IgD-negative memory B cell (primary cell): ENCODE results near the gene HAND2. TPM values are rescaled to one million over a fixed set of nuclear protein-coding genes. Genes with fewer than 3 reads are reported as not detected.

Experiments used
- H3K27ac Mint-ChIP-seq, 3 donors: one replicate each; pipeline ENCODE4 v1.8.0; 2020 to 2022; ENCODE audit warnings: mild to moderate bottlenecking in 3 of 3, mixed read lengths in 3 of 3, moderate library complexity in 1 of 3
- H3K27me3 Mint-ChIP-seq: one replicate; pipeline ENCODE4 v1.8.0; 2021; ENCODE audit warnings: mixed read lengths
- H3K36me3 Mint-ChIP-seq: one replicate; pipeline ENCODE4 v1.8.0; 2020; ENCODE audit warnings: mild to moderate bottlenecking, mixed read lengths
- H3K4me1 Mint-ChIP-seq, 3 donors: one replicate each; pipeline ENCODE4 v1.8.0; 2020 to 2022; ENCODE audit warnings: mixed read lengths in 3 of 3, mild to moderate bottlenecking in 1 of 3
- H3K4me3 Mint-ChIP-seq, 4 donors: one replicate each; pipeline ENCODE4 v1.8.0; 2020 to 2022; ENCODE audit warnings: mild to moderate bottlenecking in 4 of 4, mixed read lengths in 4 of 4, moderate library complexity in 3 of 4
- H3K9me3 Mint-ChIP-seq, 3 donors: one replicate each; pipeline ENCODE4 v1.8.0; 2020 to 2021; ENCODE audit warnings: mixed read lengths in 3 of 3, mild to moderate bottlenecking in 1 of 3
- polyA plus RNA-seq: library from polyadenylated mRNA; unstranded; fragments of 300-500 nt; fragmentation: Illumina TruSeq; gene quantifications from one replicate; pipeline ENCODE4 v1.2.3, GENCODE V29; 2021

HAND2 gene
- polyA plus RNA-seq, 1 donor from 2014 or later, result not detected

DNA sequence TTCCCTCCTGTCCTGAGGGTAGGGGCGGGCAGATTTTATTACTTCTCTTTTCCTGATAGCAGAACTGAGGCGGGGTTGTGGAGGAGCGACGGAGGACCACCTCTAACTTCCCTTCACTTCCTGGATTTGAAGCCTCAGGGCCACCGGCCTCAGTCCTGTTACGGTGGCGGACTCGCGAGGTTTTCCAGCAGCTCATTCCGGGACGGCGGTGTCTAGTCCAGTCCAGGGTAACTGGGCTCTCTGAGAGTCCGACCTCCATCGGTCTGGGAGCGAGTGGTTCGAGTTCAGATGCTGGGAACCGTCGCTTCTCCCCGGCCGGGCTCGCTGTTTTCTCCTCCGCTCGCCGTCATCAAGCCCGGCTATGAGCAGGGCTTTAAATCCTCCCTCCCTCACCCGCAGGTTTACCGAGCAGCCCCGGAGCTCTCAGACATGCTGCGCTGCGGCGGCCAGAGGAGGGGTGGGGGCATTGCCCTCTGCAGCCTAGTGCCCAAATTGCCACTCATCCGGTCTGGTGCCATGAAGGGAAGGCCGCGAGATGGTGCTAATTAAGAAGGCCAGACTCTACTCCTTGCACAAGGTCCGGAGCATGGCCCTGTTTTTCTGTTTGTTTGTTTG is 23.3 kb downstream of the HAND2 start:
- Mint-ChIP-seq H3K27ac (peak overlapping the region in 2 of 3 donors; percentile 63 to 82), H3K9me3 (peaks cover 0 to 13% (median 2%) of the 10 kb centered on the region in 3 donors), H3K4me1 (peaks cover 20 to 43% (median 32%) of the 10 kb centered on the region in 3 donors), H3K4me3 (peak overlapping the region; percentile 52 to 95 (median 82)), H3K27me3 (peaks cover 87% of the 10 kb centered on the region), H3K36me3 (peaks cover 1% of the 10 kb centered on the region)

DNA sequence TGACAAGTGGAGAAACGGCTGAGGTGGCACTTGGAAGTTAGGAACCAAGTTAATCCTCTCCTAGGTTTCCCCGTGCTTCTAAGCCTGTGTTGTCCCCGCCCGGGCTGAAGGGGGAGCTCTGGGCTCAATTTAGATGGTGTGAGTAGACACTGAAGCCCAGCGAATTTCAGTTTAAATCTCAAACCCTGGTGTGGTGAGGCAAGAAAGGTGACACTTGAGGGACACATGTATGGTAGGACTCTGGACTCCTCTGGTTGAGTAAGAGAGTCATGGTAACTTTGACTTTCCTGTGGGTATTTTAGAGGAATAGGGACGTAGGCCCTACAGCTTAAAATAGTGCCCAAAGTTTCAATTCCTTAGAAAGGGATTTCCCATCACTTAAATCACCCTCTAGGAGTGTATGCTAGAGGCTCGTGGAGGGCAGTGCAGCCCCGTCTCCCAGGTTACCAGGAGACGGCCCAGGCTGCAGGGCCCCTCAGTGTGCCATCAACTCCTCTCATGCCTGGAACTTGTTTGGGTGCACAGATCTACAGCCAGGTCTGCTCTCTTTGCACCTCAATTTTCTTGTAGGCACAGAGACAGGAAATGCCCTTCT is 24.0 kb downstream of the HAND2 start:
- H3K27ac Mint-ChIP-seq, result peak overlapping the region in 2 of 3 donors; percentile 46 to 82
- peaks cover 22 to 43% (median 35%) of the 10 kb centered on the region in 3 donors for H3K4me1 Mint-ChIP-seq
- H3K9me3 Mint-ChIP-seq, result peaks cover 0 to 10% (median 2%) of the 10 kb centered on the region in 3 donors
- peaks cover 91% of the 10 kb centered on the region for H3K27me3 Mint-ChIP-seq
- H3K36me3 Mint-ChIP-seq, result peaks cover 1% of the 10 kb centered on the region
- peak overlapping the region in 3 of 4 donors; percentile 76 to 95 (median 87) for H3K4me3 Mint-ChIP-seq

DNA sequence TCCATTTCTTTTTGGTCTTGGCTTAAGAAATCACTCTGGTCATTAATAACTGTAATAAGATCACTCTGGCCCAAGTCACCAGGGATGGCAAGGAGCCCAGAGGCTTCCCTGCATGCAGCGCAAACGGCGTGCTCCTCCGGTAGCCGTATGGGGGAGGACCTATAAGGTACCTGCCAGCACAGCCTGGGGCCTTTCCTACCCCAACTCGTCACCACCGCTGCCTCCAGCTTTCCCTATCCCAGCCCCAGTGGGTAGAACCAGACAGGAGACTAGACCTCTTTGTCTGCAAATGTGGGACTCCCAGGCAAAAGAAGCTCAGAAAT is 25.9 kb downstream of the HAND2 start:
- H3K27ac Mint-ChIP-seq, result peak overlapping the region in 2 of 3 donors; percentile 13 to 56
- H3K4me1 Mint-ChIP-seq, result peaks cover 25 to 39% (median 35%) of the 10 kb centered on the region in 3 donors
- peak overlapping the region in 1 of 4 donors; percentile 11 for H3K4me3 Mint-ChIP-seq
- H3K27me3 Mint-ChIP-seq, result peaks cover 90% of the 10 kb centered on the region
- peaks cover 1% of the 10 kb centered on the region for H3K36me3 Mint-ChIP-seq
- peaks cover 0 to 10% (median 3%) of the 10 kb centered on the region in 3 donors for H3K9me3 Mint-ChIP-seq

DNA sequence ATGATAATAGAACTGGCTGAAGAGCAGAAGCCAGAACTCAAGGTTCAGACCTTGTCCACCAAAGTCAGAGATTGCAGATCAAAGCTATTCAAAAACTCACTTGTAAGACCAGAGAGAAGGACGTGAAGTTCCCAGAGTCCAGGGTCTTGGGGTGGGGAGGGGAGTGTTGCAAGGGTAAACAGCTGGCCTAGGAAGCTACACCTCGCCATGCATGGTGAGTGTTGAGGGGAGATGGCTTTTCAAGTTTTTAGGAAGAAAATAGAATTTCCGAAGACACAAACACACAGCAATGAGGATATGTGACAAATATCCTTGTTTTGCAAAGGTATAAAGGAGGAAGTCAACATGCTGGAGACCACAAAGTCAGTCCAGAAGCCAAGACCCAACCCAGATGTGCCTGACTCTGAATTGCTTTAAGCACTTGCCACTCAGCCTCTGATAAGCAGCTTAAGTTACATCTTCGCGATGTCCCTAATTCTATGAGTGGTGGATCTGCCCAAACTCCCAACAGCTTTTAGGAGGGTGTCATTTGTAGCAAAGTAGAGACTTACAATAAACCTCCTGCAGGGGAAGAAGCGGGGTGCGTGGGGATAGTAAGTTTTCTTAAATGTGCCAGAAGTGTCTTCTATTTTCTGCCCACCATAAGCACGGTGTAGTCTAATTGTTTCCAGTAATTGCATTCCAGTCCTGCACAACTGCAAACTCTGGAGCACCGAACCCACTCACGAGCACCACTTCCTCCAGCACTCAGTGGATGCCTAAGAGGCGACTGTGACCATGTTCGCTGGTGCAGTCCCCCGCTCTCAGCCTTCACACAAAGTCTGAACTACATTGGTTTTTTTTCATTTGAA is 26.5 kb downstream of the HAND2 start:
- Mint-ChIP-seq H3K27me3 (peaks cover 84% of the 10 kb centered on the region), H3K36me3 (peaks cover 1% of the 10 kb centered on the region), H3K4me1 (peaks cover 21 to 35% (median 31%) of the 10 kb centered on the region in 3 donors), H3K27ac (peak overlapping the region in 2 of 3 donors; percentile 13 to 56), H3K4me3 (peak overlapping the region in 2 of 4 donors; percentile 11 to 54), H3K9me3 (peaks cover 0 to 10% (median 3%) of the 10 kb centered on the region in 3 donors)

DNA sequence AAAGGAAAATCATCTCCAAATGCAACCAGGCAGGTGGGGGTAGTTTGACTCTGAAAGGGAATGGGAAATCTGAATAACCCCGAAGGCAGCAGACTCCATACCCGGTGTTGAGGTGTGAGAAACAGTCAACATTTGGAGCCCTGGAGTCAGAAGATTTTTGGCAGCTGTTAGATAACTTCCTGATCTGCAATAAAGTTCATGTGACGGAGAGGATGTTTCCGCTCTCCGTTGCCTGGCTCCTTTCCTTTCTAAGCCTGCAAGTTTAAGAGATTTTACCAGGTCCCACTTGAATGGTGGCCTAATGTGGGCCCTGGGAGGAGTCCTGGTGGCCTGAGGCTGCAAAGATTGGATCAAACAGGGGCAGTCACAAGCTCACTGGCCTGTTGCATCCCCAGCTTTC is 27.7 kb downstream of the HAND2 start:
- H3K36me3 Mint-ChIP-seq, result peaks cover 3% of the 10 kb centered on the region
- H3K27ac Mint-ChIP-seq, result no peak overlapping the region
- H3K4me3 Mint-ChIP-seq, result no peak overlapping the region
- peaks cover 71% of the 10 kb centered on the region for H3K27me3 Mint-ChIP-seq
- H3K4me1 Mint-ChIP-seq, result peaks cover 22 to 36% (median 34%) of the 10 kb centered on the region in 3 donors
- H3K9me3 Mint-ChIP-seq, result peaks cover 0 to 5% (median 3%) of the 10 kb centered on the region in 3 donors

DNA sequence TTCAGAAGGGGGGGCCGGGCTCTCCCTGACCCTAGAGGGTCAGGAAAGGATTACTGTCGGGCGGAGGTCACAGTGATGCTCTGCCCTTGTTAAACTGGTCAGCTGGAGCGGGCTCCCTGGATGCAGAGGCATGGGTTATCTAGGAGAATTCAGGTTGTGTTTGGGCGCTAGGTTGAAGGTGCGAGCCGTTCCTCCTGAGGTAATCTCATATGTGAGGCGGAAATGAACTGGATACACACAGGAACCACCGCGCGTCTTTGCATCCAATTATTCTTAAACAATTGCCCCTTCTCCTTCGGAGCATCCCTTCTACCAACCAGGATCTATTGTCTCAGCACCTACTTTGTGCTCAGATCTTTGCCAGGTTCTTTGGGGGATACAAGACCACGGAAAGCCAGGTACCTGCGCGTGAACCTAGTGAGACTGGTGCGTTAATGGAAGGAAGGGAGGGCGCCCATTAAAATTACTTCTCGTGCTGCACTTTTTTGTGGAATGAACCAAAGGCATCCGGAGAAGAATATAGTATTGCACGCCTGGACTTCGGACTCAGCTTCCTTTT is 28.4 kb downstream of the HAND2 start:
- Mint-ChIP-seq H3K27ac (peak overlapping the region in 1 of 3 donors; percentile 16), H3K4me3 (peak overlapping the region in 3 of 4 donors; percentile 42 to 74 (median 65)), H3K4me1 (peaks cover 23 to 34% (median 30%) of the 10 kb centered on the region in 3 donors), H3K27me3 (peaks cover 65% of the 10 kb centered on the region), H3K9me3 (peaks cover 0 to 5% (median 3%) of the 10 kb centered on the region in 3 donors), H3K36me3 (peaks cover 3% of the 10 kb centered on the region)

DNA sequence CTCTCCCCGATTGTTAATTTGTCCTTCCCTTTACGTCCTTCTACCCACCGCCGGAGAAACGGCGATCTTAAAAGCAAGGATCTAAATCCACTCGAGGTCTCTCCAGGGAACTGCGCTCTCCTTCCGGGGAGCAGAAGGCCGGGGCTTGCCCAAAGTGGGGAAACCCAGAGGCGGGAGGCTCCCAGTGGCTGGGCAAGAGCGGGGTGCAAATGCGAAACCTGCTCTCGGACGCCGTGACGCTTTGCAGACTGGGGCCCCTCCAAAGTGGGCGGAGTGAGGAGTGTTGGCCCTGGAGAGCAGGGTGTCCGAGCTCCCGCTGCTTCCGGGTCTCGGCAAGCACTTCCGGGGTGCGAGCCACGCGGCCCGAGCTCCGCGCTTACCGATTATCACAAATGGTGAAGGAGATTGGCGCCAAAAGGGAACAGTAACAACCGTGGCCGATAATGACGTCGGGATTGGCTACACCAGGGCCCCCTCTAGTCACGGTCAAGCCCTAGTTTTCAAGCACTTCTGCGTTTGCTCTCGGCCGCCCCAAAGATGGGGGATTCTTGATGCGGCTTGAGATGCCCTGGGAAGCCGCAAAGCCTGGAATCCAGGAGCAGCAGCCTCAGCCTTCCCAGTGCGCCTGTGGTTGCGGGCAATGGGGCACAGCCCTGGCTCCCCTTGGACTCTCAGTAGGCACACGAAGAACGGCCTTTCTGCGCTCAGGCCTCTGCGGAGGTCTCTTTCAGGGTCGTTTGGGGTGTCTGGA is 29.0 kb downstream of the HAND2 start:
- H3K27me3 Mint-ChIP-seq, result peaks cover 59% of the 10 kb centered on the region
- peaks cover 24 to 29% (median 25%) of the 10 kb centered on the region in 3 donors for H3K4me1 Mint-ChIP-seq
- H3K9me3 Mint-ChIP-seq, result peaks cover 0 to 5% (median 3%) of the 10 kb centered on the region in 3 donors
- peaks cover 3% of the 10 kb centered on the region for H3K36me3 Mint-ChIP-seq
- peak overlapping the region; percentile 42 to 74 (median 63) for H3K4me3 Mint-ChIP-seq
- H3K27ac Mint-ChIP-seq, result peak overlapping the region in 1 of 3 donors; percentile 16

DNA sequence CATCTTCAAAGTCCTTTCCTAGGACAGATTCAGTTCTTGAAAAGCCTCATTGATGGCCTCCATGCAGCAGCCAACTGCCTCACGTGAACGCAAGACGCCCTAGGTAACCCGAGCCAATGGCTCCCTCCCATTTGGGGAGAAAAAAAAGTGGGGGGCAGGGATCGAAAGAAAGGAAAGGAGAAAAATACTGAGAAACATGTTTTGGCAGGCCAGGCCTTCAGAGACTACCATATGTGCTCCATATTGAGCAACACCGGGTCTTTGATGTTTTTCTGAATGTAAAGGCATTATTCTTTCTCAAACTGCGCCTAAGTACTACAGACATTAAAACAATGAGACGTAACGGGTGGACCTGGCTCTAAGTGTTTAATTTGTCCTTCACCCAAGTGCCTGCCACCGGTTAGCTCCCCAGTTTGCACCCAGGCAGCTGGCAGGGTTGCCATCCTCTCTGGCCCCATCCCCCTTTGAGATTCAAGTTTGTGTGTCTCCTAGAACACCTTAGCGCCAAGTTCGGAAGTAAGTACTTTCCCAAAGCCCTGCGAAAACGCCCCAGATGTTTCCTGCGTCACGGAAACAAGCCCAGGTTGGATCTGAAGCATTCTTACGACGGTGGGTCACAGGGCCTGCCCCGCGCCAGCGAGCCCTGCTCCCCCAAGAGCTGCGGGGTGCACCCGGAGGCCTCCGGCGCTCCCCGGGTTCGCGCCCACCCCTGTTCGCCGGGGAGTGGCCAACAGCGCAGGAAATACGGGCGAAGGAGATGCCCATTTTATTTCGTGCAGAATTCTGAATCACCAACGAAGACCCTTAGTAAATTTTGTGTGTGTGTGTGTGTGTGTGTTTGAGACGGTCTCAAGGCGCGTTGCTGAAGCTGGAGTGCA is 30.1 kb downstream of the HAND2 start:
- H3K4me3 Mint-ChIP-seq, result peak overlapping the region; percentile 44 to 74 (median 68)
- H3K4me1 Mint-ChIP-seq, result peaks cover 17 to 23% (median 20%) of the 10 kb centered on the region in 3 donors
- H3K27ac Mint-ChIP-seq, result peak overlapping the region in 1 of 3 donors; percentile 71
- H3K27me3 Mint-ChIP-seq, result peaks cover 48% of the 10 kb centered on the region
- peaks cover 3% of the 10 kb centered on the region for H3K36me3 Mint-ChIP-seq
- peaks cover 0 to 5% (median 3%) of the 10 kb centered on the region in 3 donors for H3K9me3 Mint-ChIP-seq

DNA sequence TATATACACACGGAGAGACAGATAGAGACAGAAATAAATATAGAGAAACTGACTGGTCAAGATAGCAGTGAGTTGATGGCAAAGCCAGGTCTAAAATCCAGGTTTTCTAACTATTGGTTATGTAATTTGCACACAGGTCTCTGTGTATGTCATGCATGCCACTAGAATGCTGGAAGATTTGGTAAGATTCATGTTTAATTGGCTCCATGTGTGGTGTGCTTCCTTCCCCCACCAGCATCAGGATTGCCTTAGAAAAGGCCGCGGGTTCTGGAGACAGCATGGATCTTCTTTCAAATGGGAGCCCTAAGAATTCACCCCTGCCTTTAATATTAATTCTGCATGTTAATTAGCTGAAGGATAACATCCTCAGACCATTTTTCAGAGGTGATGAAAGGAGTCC is 31.3 kb downstream of the HAND2 start:
- Mint-ChIP-seq H3K27me3 (peaks cover 41% of the 10 kb centered on the region), H3K4me3 (peak overlapping the region in 1 of 4 donors; percentile 90), H3K36me3 (peaks cover 1% of the 10 kb centered on the region), H3K9me3 (peaks cover 0 to 5% (median 3%) of the 10 kb centered on the region in 3 donors), H3K27ac (no peak overlapping the region), H3K4me1 (peaks cover 24 to 30% (median 30%) of the 10 kb centered on the region in 3 donors)

DNA sequence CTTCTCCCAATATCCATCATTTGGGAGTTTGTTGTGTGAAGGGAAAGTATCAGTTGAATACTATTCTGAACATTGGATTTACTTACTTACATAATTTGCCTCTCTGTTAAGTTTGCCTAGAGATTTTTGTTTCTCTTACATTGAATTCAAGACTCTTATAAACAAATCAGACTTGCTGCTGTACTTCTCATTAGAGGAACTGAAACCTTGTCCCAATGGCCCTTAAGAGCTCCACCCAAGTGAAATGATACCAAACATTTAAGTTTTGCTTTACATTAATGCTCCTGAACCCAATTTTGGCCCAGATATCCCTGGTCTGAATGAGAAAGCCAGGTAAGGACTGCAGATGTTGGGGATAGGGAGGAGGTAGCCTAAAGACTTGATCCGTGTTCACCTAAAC is 32.0 kb downstream of the HAND2 start:
- H3K36me3 Mint-ChIP-seq, result peaks cover 1% of the 10 kb centered on the region
- H3K27me3 Mint-ChIP-seq, result peaks cover 34% of the 10 kb centered on the region
- peak overlapping the region in 2 of 3 donors; percentile 8 to 67 for H3K27ac Mint-ChIP-seq
- H3K4me3 Mint-ChIP-seq, result peak overlapping the region; percentile 2 to 90 (median 58)
- H3K4me1 Mint-ChIP-seq, result peaks cover 24 to 30% (median 30%) of the 10 kb centered on the region in 3 donors
- H3K9me3 Mint-ChIP-seq, result peaks cover 0 to 5% (median 3%) of the 10 kb centered on the region in 3 donors

DNA sequence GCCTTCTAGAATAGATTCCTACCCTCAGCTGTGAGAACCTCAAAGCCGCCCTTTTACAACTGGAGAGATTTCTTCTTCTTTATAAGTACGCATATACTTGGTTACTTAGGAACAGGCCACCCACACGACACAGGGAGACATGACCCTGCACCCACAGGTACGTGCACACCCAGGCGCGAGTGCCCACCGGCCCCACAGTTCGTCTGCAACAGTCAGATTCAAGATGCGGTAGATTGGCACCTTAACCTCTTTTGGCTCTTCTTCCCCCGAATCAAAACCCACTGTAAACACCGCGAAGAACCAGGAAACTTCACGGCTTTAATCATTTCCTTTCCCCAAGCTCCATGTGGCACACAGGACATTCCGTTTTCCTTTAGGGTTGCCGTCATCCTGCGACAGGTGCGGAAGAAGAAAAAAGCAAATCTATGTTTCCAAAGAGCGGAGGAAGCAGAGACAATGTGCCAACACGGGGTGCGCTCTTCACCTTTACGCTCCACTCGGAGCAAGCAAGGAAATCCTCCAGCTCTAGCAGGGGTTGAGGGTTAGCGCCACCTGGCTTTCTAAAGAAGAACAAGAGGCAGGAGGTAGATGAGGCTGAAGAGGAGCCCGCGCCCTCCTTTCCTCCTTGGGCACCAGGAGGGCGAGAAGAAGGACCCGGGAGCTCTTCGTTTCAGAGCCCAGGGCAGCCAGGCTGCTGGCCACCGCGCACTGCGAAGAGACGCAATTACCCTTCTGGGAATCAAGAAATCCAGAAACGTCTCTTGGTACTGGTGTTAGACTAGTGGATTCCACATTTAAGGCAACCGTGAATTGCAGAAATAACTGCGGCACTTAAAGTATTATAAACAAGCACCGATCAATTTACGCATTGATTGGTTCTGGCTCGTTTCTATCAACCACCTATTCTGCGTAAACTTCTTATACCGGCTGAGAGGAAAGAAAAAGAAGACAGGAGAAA is 35.7 kb downstream of the HAND2 start:
- Mint-ChIP-seq H3K27me3 (peaks cover 7% of the 10 kb centered on the region), H3K4me3 (peak overlapping the region; percentile 84 to 96 (median 90)), H3K27ac (no peak overlapping the region), H3K36me3 (peaks cover 1% of the 10 kb centered on the region), H3K9me3 (no peaks in the 10 kb centered on the region), H3K4me1 (peaks cover 23 to 25% (median 24%) of the 10 kb centered on the region in 3 donors)

DNA sequence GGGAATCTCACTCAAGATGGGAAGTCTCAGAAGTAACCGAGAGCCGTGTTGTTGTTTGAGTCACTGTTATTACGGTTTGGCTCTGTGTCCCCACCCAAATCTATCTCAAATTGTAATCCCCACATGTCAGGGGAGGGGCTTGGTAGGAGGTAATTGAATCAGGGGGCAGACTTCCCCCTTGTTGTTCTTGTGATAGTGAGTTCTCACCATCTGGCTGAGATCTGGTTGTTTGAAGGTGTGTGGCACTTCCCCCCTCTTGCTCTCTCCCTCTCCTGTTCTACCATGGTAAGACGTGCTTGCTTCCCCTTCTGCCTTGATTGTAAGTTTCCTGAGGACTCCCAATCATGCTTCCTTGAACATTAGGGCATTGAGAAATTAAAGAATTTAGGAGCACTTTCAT is 37.0 kb downstream of the HAND2 start:
- Mint-ChIP-seq H3K4me3 (peak overlapping the region in 1 of 4 donors; percentile 30), H3K36me3 (no peaks in the 10 kb centered on the region), H3K27me3 (peaks cover 7% of the 10 kb centered on the region)

More for the DNA sequence above, 37.0 kb downstream of the HAND2 start:
- H3K9me3 Mint-ChIP-seq, result no peaks in the 10 kb centered on the region
- H3K27ac Mint-ChIP-seq, result peak overlapping the region in 1 of 3 donors; percentile 10
- H3K4me1 Mint-ChIP-seq, result peaks cover 16 to 19% (median 18%) of the 10 kb centered on the region in 3 donors
